Liver (tissue), 9 donors: ENCODE data around the gene FZR1. TPM values are rescaled to one million over a fixed set of nuclear protein-coding genes. Genes with fewer than 3 reads are reported as not detected.

Experiments used
- DNase-seq: peaks from one replicate; pipeline ENCODE4 v3.0.0-alpha.2; 2017; ENCODE audit warnings: low spot score
- H3K27ac ChIP-seq, 2 donors: one replicate each; pipeline ENCODE4 v1.7.0; 2013; ENCODE audit warnings: inconsistent platforms in 2 of 2, low read length in 2 of 2, control low read depth in 1 of 2, low read depth in 1 of 2, mild to moderate bottlenecking in 1 of 2
- H3K27me3 ChIP-seq, 4 donors: one replicate each; pipeline versions ENCODE4 v1.6.1 to v1.7.0; 2013; ENCODE audit warnings: low read length in 3 of 4, inconsistent platforms in 1 of 4, mild to moderate bottlenecking in 1 of 4, moderate library complexity in 1 of 4; ENCODE audit not compliant: control insufficient read depth in 4 of 4, insufficient read depth in 4 of 4
- H3K36me3 ChIP-seq, 4 donors: one replicate each; pipeline versions ENCODE4 v1.6.1 to v1.7.0; 2013; ENCODE audit warnings: low read length in 3 of 4, mild to moderate bottlenecking in 3 of 4, low read depth in 1 of 4, moderate library complexity in 1 of 4; ENCODE audit not compliant: control insufficient read depth in 4 of 4, insufficient read depth in 3 of 4
- H3K4me1 ChIP-seq, 4 donors: one replicate each; pipeline versions ENCODE4 v1.6.1 to v1.7.0; 2013; ENCODE audit warnings: low read length in 3 of 4, mild to moderate bottlenecking in 3 of 4, moderate library complexity in 1 of 4; ENCODE audit not compliant: control insufficient read depth in 4 of 4, insufficient read depth in 4 of 4
- H3K4me3 ChIP-seq, 3 donors: one replicate each; pipeline versions ENCODE4 v1.6.1 to v1.7.0; 2013; ENCODE audit warnings: low read length in 3 of 3, control low read depth in 1 of 3, low read depth in 1 of 3, mild to moderate bottlenecking in 1 of 3
- H3K9ac ChIP-seq, 2 donors: one replicate each; pipeline ENCODE4 v1.7.0; 2013; ENCODE audit warnings: low read length in 2 of 2, mild to moderate bottlenecking in 2 of 2, moderate library complexity in 2 of 2, control low read depth in 1 of 2, low read depth in 1 of 2
- H3K9me3 ChIP-seq, 4 donors: one replicate each; pipeline versions ENCODE4 v1.6.1 to v1.7.0; 2013; ENCODE audit warnings: low read length in 3 of 4; ENCODE audit not compliant: control insufficient read depth in 4 of 4
- EGR1 ChIP-seq, 2 donors: IDR thresholded peaks; 2 replicates each; pipeline ENCODE4 v1.6.1; 2016 to 2018; ENCODE audit warnings: antibody characterized with exemption in 2 of 2, low read depth in 2 of 2
- FOXA1 ChIP-seq: IDR thresholded peaks from 2 replicates; pipeline ENCODE4 v1.6.1; 2016; ENCODE audit warnings: antibody characterized with exemption
- FOXA2 ChIP-seq: IDR thresholded peaks from 2 replicates; pipeline ENCODE4 v1.6.1; 2016; ENCODE audit warnings: antibody characterized with exemption
- GABPA ChIP-seq, 2 donors: IDR thresholded peaks in 1 of 2; conservative IDR thresholded peaks in 1 of 2; 2 replicates each; pipeline ENCODE4 v1.6.1; 2016; ENCODE audit warnings: antibody characterized with exemption in 2 of 2, mild to moderate bottlenecking in 1 of 2, moderate library complexity in 1 of 2
- HNF4A ChIP-seq, 2 donors: conservative IDR thresholded peaks; 2 replicates each; pipeline ENCODE4 v1.6.1; 2016; ENCODE audit warnings: antibody characterized with exemption in 2 of 2, mild to moderate bottlenecking in 2 of 2
- HNF4G ChIP-seq: IDR thresholded peaks from 2 replicates; pipeline ENCODE4 v1.6.1; 2016; ENCODE audit warnings: antibody characterized with exemption
- JUND ChIP-seq, 2 donors: IDR thresholded peaks; 2 replicates each; pipeline ENCODE4 v1.6.1; 2016; ENCODE audit warnings: antibody characterized with exemption in 2 of 2
- NR2F2 ChIP-seq: IDR thresholded peaks from 2 replicates; pipeline ENCODE4 v1.6.1; 2016; ENCODE audit warnings: antibody characterized with exemption
- RAD21 ChIP-seq, 2 donors: IDR thresholded peaks; 2 replicates each; pipeline ENCODE4 v1.6.1; 2016; ENCODE audit warnings: antibody characterized with exemption in 2 of 2, mild to moderate bottlenecking in 2 of 2
- RXRA ChIP-seq, 2 donors: IDR thresholded peaks; 2 replicates each; pipeline ENCODE4 v1.6.1; 2017 to 2018; ENCODE audit warnings: antibody characterized with exemption in 2 of 2, mild to moderate bottlenecking in 1 of 2
- YY1 ChIP-seq: IDR thresholded peaks from 2 replicates; pipeline ENCODE4 v1.6.1; 2016; ENCODE audit warnings: antibody characterized with exemption, mild to moderate bottlenecking
- WGBS: extraction: QIAGEN DNeasy Blood & Tissue Kit; methylation state at CpG from one replicate; pipeline ENCODE4 v1.1.7; 2013; 5-methylcytosine and 5-hydroxymethylcytosine counted together
- polyA plus RNA-seq, 2 donors: library from polyadenylated mRNA; stranded (reverse) in 1 of 2; unstranded in 1 of 2; fragments of 200-250 nt in 1 of 2; fragments of >200 nt in 1 of 2; fragmentation: Nextera tagmentation in 1 of 2; extraction: Ambion mirVana in 1 of 2; gene quantifications; one replicate each; pipeline versions ENCODE4 v1.2.1 to v1.2.3, GENCODE V29; 2013 to 2015
- total RNA-seq, 2 donors: library from RNA; depleted of rRNA; stranded (reverse); fragments of >200 nt; gene quantifications; one replicate each; pipeline ENCODE4 v1.2.3, GENCODE V29; 2014
- TF ChIP-seq, protein P1 (sequence below): IDR thresholded peaks from 2 replicates; pipeline ENCODE4 v1.6.1; 2016; ENCODE audit warnings: antibody characterized with exemption
- TF ChIP-seq, protein P2 (sequence below): IDR thresholded peaks from 2 replicates; pipeline ENCODE4 v1.6.1; 2016; ENCODE audit warnings: antibody characterized with exemption
- TF ChIP-seq, protein P3 (sequence below): IDR thresholded peaks from 2 replicates; pipeline ENCODE4 v1.6.1; 2016; ENCODE audit warnings: antibody characterized with exemption, mild to moderate bottlenecking
- TF ChIP-seq, protein P4 (sequence below): IDR thresholded peaks from 2 replicates; pipeline ENCODE4 v1.6.1; 2016; ENCODE audit warnings: antibody characterized with exemption
- donor health status: healthy.
- donor health status: healthy.
- donor health status: healthy.
- donor health status: healthy.
- donor health status: healthy.

FZR1 gene
- total and polyA plus RNA-seq, 4 donors: 17.0 to 27.3 (median 20.3) TPM

DNA sequence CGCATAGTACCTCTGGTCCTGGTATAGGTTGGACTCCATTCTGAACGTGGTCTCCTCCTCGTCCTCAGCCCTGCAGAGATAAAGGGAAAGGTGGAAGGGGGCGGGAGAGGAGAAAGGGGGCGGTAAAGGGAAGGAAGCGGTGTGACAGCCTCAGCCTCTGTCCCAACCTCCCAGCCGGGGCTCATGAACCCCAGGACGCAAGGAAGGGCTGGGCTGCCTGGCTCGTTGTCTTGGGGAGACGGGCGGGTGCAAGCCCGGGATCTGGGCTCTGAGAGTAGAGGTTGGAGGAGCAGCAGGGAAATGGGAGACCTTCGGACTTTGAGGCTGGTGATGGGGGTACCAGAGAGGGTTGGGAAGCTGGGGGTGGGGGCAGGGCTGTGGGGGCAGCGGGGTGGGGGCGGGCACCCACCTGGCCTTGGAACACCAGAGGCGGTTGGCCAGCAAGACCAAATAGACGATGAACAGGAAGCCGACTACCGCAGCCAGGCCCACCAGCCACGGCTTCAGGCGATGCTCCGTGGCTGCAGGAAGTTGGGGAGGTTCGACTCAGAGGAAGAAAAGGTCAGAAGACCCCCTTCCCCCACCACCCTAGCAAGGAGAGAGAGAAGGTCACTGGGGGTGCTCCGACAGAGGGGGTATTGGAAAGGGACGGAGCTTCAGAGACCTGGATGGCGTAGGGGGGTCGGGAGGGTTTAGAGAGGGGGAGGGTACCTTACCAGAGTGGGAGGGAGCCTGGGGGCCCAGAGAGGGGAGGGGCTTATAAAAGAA lies 27.5 kb upstream of the FZR1 start:
- no peaks in the 10 kb centered on the region for H3K36me3 ChIP-seq
- peaks cover 0 to 2% (median 0%) of the 10 kb centered on the region in 4 donors for H3K4me1 ChIP-seq
- H3K27ac ChIP-seq: no peak overlapping the region
- TF ChIP-seq, protein P1, sequence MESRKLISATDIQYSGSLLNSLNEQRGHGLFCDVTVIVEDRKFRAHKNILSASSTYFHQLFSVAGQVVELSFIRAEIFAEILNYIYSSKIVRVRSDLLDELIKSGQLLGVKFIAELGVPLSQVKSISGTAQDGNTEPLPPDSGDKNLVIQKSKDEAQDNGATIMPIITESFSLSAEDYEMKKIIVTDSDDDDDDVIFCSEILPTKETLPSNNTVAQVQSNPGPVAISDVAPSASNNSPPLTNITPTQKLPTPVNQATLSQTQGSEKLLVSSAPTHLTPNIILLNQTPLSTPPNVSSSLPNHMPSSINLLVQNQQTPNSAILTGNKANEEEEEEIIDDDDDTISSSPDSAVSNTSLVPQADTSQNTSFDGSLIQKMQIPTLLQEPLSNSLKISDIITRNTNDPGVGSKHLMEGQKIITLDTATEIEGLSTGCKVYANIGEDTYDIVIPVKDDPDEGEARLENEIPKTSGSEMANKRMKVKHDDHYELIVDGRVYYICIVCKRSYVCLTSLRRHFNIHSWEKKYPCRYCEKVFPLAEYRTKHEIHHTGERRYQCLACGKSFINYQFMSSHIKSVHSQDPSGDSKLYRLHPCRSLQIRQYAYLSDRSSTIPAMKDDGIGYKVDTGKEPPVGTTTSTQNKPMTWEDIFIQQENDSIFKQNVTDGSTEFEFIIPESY: no peak
- TF ChIP-seq HNF4A (conservative IDR thresholded peaks at IDR 0.05) (no peak), HNF4G (no peak), YY1 (no peak), JUND (IDR thresholded peaks at IDR 0.05) (no peak), RXRA (IDR thresholded peaks at IDR 0.05) (no peak), RAD21 (IDR thresholded peaks at IDR 0.05) (no peak), FOXA2 (no peak), EGR1 (IDR thresholded peaks at IDR 0.05; ENCODE audit: low read depth in 2 of 2) (no peak)
- TF ChIP-seq, protein P2, sequence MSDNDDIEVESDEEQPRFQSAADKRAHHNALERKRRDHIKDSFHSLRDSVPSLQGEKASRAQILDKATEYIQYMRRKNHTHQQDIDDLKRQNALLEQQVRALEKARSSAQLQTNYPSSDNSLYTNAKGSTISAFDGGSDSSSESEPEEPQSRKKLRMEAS: no peak
- no peak overlapping the region for H3K4me3 ChIP-seq
- WGBS: 49% methylated on average over 27 of the region's 27 CpGs
- H3K27me3 ChIP-seq: peaks cover 0 to 2% (median 0%) of the 10 kb centered on the region in 4 donors
- no peak overlapping the region for H3K9ac ChIP-seq
- H3K9me3 ChIP-seq: no peaks in the 10 kb centered on the region
- no peak for DNase-seq

DNA sequence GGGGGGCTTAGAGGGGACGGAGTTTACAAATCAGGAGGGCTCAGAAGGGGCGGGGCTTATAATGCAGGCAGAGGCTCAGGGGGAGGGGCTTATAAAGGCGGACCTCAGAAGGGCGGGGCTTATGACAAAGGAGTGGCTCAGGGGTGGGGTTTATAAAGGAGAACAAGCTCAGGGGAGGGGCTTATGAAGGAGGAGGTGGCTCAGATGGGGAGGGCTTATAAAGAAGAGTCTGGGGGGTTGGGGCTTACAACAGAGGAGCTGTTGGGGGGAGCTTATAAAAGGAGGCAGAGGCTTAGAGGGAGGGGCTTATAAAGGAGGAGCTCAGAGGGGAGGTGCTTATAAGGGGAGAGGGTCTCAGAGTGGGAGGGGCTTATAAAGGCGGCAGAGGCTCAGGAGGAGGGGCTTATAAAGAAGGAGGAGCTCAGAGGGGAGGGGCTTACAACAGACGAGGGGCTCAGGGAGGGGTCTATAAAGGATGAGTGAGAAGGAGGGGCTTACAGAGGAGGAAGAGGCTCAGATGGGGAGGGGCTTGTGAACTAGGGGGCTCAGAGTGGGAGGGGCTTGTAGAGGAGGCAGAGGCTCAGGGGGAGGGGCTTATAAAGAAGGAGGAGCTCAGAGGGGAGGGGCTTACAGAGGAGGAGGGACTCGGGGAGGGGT lies 26.8 kb upstream of the FZR1 start:
- DNase-seq: no peak
- Histone ChIP-seq H3K9ac (no peak overlapping the region), H3K27ac (no peak overlapping the region), H3K9me3 (no peaks in the 10 kb centered on the region), H3K4me1 (no peaks in the 10 kb centered on the region), H3K27me3 (peaks cover 0 to 2% (median 0%) of the 10 kb centered on the region in 4 donors), H3K36me3 (no peaks in the 10 kb centered on the region), H3K4me3 (no peak overlapping the region)
- TF ChIP-seq, protein P3, sequence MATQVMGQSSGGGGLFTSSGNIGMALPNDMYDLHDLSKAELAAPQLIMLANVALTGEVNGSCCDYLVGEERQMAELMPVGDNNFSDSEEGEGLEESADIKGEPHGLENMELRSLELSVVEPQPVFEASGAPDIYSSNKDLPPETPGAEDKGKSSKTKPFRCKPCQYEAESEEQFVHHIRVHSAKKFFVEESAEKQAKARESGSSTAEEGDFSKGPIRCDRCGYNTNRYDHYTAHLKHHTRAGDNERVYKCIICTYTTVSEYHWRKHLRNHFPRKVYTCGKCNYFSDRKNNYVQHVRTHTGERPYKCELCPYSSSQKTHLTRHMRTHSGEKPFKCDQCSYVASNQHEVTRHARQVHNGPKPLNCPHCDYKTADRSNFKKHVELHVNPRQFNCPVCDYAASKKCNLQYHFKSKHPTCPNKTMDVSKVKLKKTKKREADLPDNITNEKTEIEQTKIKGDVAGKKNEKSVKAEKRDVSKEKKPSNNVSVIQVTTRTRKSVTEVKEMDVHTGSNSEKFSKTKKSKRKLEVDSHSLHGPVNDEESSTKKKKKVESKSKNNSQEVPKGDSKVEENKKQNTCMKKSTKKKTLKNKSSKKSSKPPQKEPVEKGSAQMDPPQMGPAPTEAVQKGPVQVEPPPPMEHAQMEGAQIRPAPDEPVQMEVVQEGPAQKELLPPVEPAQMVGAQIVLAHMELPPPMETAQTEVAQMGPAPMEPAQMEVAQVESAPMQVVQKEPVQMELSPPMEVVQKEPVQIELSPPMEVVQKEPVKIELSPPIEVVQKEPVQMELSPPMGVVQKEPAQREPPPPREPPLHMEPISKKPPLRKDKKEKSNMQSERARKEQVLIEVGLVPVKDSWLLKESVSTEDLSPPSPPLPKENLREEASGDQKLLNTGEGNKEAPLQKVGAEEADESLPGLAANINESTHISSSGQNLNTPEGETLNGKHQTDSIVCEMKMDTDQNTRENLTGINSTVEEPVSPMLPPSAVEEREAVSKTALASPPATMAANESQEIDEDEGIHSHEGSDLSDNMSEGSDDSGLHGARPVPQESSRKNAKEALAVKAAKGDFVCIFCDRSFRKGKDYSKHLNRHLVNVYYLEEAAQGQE: no peak
- TF ChIP-seq FOXA2: no peak
- TF ChIP-seq, protein P4, sequence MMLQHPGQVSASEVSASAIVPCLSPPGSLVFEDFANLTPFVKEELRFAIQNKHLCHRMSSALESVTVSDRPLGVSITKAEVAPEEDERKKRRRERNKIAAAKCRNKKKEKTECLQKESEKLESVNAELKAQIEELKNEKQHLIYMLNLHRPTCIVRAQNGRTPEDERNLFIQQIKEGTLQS: no peak
- no peak for TF ChIP-seq GABPA (IDR thresholded peaks at IDR 0.05 in 1 of 2, conservative IDR thresholded peaks at IDR 0.05 in 1 of 2)
- TF ChIP-seq, protein P1: no peak
- TF ChIP-seq NR2F2: no peak
- TF ChIP-seq FOXA1: no peak
- WGBS: 52% methylated on average over 7 of the region's 7 CpGs
